Measurements from ENCODE around the gene TMEM8B.

TMEM8B gene

DNA sequence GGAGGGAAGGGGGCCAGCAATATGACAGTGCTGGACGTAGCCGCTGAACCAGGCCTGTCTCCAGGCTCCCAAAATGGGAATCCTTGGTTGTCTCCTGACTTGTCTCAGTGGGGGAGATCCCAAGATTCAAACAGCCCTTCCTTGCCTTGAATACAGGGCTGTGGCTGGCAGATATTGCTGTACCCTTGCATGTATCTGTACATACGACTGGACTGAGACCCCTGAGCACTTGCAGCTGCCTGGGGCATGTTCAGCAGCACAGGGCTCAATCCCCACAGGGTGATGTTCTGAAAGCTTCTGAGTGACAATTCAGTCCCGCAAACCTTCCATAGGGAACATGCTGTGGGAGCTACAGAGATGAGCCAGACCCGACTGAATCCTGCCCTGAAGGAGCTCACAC, 27.9 kb downstream of the TMEM8B start:
- TF ChIP-seq POLR2A (IDR thresholded peaks at IDR 0.05; ENCODE audit: low read depth, low read length), result no peak
- DNase-seq (ENCODE audit: insufficient read length, low spot score) (no peak), FAIRE-seq (no peak)

DNA sequence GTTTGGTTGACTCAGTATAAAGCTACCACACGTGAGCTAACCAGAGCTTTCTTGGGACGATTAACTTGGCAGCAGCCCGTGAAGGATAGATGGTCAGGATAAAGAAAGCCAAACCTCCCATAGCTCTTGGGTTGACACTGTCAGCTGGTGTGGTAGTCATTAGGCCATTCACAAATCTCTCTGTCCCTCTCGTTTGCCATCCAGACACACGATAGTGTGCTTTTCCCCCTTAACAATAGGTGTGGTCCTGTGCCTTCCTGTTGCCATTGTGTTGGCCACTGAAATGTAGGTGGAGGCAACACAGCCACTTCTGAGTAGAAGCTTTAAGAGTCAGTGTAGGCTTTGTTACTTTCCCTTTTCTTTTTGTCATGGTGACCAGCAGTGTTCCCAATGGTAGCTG, 29.4 kb downstream of the TMEM8B start:
- no peak for TF ChIP-seq POLR2A (IDR thresholded peaks at IDR 0.05; ENCODE audit: low read depth, low read length)
- FAIRE-seq (no peak), DNase-seq (ENCODE audit: insufficient read length, low spot score) (no peak)

DNA sequence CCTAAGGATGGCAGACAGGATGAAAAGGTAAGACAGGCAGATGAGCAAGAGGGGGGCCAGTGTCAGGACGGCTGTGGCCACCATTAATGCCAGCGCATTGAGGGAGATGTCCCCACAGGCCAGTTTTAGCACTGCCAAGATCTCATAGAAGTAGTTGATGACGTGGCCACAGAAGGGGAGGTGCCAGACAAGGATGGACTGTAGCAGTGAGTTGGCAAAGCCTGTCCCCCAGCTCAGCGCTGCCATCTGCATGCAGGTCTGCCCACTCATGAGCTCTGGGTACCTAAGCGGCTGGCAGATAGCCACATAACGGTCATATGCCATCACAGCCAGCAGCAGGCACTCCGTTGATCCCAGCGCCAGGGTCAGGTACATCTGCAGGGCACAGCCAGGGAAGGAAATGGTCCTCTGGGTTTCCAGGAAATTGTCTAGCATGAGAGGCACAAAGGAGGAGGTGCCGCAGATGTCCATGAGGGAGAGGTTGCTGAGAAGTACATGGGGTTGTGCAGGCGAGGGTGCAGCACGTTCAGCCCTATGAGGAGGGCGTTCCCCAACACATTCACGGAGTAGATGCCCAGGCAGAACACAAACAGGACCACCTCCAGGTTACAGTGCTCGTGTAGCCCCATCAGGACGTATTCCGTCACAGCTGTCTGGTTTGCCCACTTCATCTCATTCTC, 30.4 kb downstream of the TMEM8B start:
- no peak for TF ChIP-seq POLR2A (IDR thresholded peaks at IDR 0.05; ENCODE audit: low read depth, low read length)
- FAIRE-seq (no peak), DNase-seq (ENCODE audit: insufficient read length, low spot score) (no peak)

- no peak for TF ChIP-seq POLR2A (IDR thresholded peaks at IDR 0.05; ENCODE audit: low read depth, low read length)
- no peak for FAIRE-seq
- DNase-seq (ENCODE audit: insufficient read length, low spot score), result no peak
Observed at GRCh38 chr9:35859990-35860339, 30.9 kb downstream of the TMEM8B start.

DNA sequence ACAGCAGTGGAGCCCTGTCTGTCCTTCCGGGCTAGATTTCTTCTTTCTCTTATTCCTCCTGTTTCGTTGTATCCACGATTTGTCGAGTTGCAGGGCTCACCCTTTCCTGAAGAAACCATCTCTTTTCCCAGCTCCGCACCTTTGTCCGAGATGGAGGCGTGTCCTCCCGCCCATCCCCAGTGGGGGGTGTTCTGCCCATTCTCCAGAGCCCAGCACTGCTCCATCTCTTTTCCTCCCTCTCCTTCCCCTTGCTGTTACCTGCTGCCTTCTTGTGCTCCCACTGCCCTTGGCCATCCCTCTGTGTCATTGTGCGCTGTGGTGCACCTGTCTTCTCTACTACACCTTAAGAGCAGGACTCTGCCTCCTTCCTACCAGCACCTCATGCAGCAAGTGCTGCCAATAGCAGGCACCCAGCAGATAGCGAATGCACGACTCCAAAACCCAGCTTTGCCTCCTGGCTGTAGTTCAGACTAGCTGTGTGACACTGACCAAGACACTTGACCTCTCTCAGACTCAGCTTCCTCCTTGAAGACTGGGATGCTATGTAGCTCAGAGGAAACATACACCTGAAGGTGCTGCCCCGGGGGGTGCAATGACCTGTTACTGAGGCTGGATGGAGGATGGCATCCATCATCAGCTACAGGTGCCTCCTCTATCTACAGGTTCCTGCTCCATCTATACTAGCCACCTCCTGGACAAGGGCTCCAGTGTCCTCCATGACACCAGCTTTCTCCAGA, 32.3 kb downstream of the TMEM8B start:
- TF ChIP-seq POLR2A (IDR thresholded peaks at IDR 0.05; ENCODE audit: low read depth, low read length), result no peak
- FAIRE-seq (no peak), DNase-seq (ENCODE audit: insufficient read length, low spot score) (no peak)

- DNase-seq (ENCODE audit: insufficient read length, low spot score) (no peak), FAIRE-seq (no peak)
- no peak for TF ChIP-seq POLR2A (IDR thresholded peaks at IDR 0.05; ENCODE audit: low read depth, low read length)
Observed at GRCh38 chr9:35862328-35862727, 33.3 kb downstream of the TMEM8B start.

DNA sequence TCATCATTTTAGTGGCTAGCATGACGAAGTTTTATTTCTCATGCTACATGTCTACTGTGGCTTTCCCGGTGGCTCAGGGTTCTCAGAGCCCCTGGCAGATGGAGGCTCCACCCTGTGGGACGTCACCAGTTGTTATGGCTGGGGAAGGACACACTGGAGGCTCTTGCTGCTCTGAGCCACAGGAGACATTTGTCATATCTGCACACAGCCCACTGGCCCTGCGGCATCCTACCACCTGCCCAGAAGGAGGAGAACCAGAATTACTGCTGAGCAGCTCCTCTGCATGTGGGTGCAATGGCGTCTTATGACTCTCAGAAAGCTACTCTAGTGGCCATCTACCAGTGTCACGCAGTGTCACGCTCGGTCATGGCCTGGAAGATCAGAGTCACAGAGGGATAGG, 34.6 kb downstream of the TMEM8B start:
- FAIRE-seq, result no peak
- no peak for DNase-seq (ENCODE audit: insufficient read length, low spot score)
- TF ChIP-seq POLR2A (IDR thresholded peaks at IDR 0.05; ENCODE audit: low read depth, low read length), result no peak

DNA sequence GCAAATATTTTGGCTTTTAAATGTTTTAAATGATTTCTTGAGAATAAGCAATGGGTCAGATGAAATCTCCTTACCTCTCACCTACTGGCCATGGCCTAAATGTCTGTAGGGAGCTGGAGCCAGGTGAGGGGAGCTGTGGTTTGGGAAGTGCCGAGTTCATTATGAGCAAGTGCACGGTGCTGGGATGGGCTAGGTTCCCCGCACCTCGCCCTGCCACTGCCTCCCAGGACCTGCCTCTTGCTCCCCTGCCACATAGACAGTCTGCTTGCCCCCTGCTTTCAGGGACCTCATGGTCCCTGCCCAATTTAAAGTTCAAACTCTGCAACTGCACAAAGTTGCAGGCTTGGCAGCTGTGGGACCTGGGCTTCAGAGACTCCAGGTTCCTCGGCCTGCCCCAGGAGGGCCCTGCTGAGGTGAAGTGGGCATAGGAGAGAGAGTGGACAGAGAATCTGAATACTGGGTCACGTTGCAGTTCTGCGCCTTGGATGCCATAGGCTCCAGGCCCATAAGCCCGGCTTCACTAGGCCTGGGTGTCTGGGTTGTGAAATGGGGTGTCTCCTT, 35.7 kb downstream of the TMEM8B start:
- no peak for FAIRE-seq
- no peak for DNase-seq (ENCODE audit: insufficient read length, low spot score)
- no peak for TF ChIP-seq POLR2A (IDR thresholded peaks at IDR 0.05; ENCODE audit: low read depth, low read length)

DNA sequence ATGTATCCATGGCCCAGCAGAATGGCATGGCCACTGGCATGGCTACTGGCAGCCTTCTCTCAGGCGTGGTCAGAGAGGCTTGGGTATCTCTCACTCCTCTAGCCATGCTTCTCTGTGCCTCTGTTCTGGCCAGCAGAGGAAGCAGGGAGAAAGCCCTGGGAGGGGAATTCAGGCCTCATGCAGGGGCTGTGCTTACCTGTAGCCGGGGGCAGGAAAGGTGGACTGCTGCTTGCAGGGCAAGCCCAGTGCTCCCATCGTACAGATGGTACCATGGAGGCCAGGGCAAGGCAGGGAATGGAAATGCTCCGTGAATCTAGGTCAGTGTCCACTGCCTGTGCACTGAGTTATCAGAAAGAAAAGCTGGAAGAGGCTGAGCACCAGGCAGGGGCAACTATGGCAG, 38.5 kb downstream of the TMEM8B start:
- no peak for DNase-seq (ENCODE audit: insufficient read length, low spot score)
- FAIRE-seq, result no peak
- no peak for TF ChIP-seq POLR2A (IDR thresholded peaks at IDR 0.05; ENCODE audit: low read depth, low read length)

GRCh38 chr9:35868933-35869332, 39.9 kb downstream of the TMEM8B start:
- no peak for TF ChIP-seq POLR2A (IDR thresholded peaks at IDR 0.05; ENCODE audit: low read depth, low read length)
- no peak for FAIRE-seq
- DNase-seq (ENCODE audit: insufficient read length, low spot score), result no peak

- FAIRE-seq, result no peak
- no peak for DNase-seq (ENCODE audit: insufficient read length, low spot score)
- TF ChIP-seq POLR2A (IDR thresholded peaks at IDR 0.05; ENCODE audit: low read depth, low read length), result no peak
Observed at GRCh38 chr9:35869621-35870216, 40.7 kb downstream of the TMEM8B start.

DNA sequence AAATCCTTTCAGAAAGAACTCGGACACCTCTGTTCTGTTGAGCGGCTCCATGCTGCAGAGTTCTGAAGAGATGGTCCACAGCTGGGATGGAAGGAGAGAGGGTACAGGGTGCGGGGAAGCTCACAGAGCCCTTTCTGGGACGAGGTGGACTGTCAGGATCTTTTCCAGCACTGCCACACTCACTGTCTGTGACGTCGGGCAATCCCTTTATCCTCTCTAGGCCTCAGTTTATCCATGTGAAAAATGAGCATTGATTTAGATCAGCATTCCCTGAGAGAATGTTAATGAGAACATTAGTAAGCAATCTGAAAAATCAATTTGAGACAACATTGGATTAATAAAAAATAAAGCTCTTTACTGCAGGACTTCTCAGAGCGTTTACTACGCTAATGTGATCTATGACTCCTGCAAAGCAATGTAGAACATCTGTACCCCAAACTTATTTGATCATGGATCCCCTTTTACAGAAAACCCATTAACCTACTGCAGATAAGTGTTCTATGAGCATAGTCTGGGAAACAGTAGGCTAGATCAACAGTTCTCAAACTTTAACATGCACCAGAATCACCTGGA, 41.4 kb downstream of the TMEM8B start, which contains the start of gene OR13J1:
TSS of gene OR13J1 (minus strand) at position 51 of the 573 bp plus-strand sequence. CDS start at position 51, 0 bp downstream.
- TF ChIP-seq POLR2A (IDR thresholded peaks at IDR 0.05; ENCODE audit: low read depth, low read length), result no peak
- no peak for DNase-seq (ENCODE audit: insufficient read length, low spot score)
- FAIRE-seq, result no peak

GRCh38 chr9:35871545-35871944, 42.5 kb downstream of the TMEM8B start:
- no peak for TF ChIP-seq POLR2A (IDR thresholded peaks at IDR 0.05; ENCODE audit: low read depth, low read length)
- DNase-seq (ENCODE audit: insufficient read length, low spot score), result peak; percentile 40
- peak; percentile 64 for FAIRE-seq

GRCh38 chr9:35872505-35872904, 43.5 kb downstream of the TMEM8B start:
- TF ChIP-seq POLR2A (IDR thresholded peaks at IDR 0.05; ENCODE audit: low read depth, low read length), result no peak
- FAIRE-seq (no peak), DNase-seq (ENCODE audit: insufficient read length, low spot score) (no peak)
